ENCODE results near the gene CHD9.

The CHD9 gene

DNA sequence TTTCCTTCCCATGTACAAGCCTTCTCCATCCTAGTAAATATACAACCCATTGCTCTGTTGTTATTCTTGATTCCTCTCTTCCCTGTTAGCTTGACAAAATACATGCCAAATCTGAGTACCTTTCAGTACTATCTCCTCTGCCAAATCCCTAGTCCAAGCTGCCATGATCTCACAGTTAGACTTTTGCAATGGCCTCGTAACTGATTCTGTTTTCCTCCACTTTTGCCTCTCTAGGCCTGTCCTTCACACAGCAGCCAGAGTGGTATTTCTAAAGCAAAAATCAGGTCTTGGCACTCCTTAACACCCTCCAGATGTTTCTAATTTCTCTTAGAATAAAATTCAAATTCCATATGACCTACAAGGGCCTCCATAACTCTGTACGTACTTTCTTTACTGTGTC is 226.5 kb downstream of the CHD9 start:
- H3K9me2 ChIP-seq (replicated peaks; ENCODE audit: low read depth, low read length) = no peaks in the 10 kb centered on the region
- H3K79me2 ChIP-seq (ENCODE audit: insufficient read depth, low read length) = no peaks in the 10 kb centered on the region
- peaks cover 74% of the 10 kb centered on the region for H3K36me3 ChIP-seq (ENCODE audit: insufficient read depth, low read length)
- H3K27me3 ChIP-seq (ENCODE audit: insufficient read depth, low read length, poor library complexity, severe bottlenecking) = no peaks in the 10 kb centered on the region
- H3F3A ChIP-seq (ENCODE audit: low read depth) = no peaks in the 10 kb centered on the region; the same call in 1 of the 2 replicates
- H3K4me1 ChIP-seq (ENCODE audit: insufficient read depth, low read length, poor library complexity, severe bottlenecking) = peaks cover 5% of the 10 kb centered on the region
- peaks cover 6% of the 10 kb centered on the region for H4K20me1 ChIP-seq (ENCODE audit: insufficient read depth, low read length, poor library complexity, severe bottlenecking)
- no peak overlapping the region for H2AFZ ChIP-seq (ENCODE audit: low read length)
- H3K9me3 ChIP-seq (ENCODE audit: insufficient read depth, low read depth, low read length) = no peaks in the 10 kb centered on the region
- H3K9ac ChIP-seq (ENCODE audit: low read depth, low read length, poor library complexity, severe bottlenecking) = no peak overlapping the region
- no peak for TF ChIP-seq EZH2phosphoT487 (IDR thresholded peaks at IDR 0.05; ENCODE audit: borderline replicate concordance)
- TF ChIP-seq, protein P1, sequence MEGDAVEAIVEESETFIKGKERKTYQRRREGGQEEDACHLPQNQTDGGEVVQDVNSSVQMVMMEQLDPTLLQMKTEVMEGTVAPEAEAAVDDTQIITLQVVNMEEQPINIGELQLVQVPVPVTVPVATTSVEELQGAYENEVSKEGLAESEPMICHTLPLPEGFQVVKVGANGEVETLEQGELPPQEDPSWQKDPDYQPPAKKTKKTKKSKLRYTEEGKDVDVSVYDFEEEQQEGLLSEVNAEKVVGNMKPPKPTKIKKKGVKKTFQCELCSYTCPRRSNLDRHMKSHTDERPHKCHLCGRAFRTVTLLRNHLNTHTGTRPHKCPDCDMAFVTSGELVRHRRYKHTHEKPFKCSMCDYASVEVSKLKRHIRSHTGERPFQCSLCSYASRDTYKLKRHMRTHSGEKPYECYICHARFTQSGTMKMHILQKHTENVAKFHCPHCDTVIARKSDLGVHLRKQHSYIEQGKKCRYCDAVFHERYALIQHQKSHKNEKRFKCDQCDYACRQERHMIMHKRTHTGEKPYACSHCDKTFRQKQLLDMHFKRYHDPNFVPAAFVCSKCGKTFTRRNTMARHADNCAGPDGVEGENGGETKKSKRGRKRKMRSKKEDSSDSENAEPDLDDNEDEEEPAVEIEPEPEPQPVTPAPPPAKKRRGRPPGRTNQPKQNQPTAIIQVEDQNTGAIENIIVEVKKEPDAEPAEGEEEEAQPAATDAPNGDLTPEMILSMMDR (conservative IDR thresholded peaks at IDR 0.05; ENCODE audit: low read length) = no peak
- no peak overlapping the region for H3K4me2 ChIP-seq (ENCODE audit: low read depth, low read length, poor library complexity, severe bottlenecking)
- H3K4me3 ChIP-seq (ENCODE audit: low read length, poor library complexity, severe bottlenecking) = no peak overlapping the region

- peaks cover 74% of the 10 kb centered on the region for H3K36me3 ChIP-seq (ENCODE audit: insufficient read depth, low read length)
Observed at GRCh38 chr16:53281859-53282258, 227.1 kb downstream of the CHD9 start.

GRCh38 chr16:53282328-53282727 is 227.5 kb downstream of the CHD9 start:
- peaks cover 6% of the 10 kb centered on the region for H4K20me1 ChIP-seq (ENCODE audit: insufficient read depth, low read length, poor library complexity, severe bottlenecking)
- peaks cover 74% of the 10 kb centered on the region for H3K36me3 ChIP-seq (ENCODE audit: insufficient read depth, low read length)
- no peak overlapping the region for H3K4me2 ChIP-seq (ENCODE audit: low read depth, low read length, poor library complexity, severe bottlenecking)
- no peaks in the 10 kb centered on the region for H3K79me2 ChIP-seq (ENCODE audit: insufficient read depth, low read length)
- no peak overlapping the region for H3K9ac ChIP-seq (ENCODE audit: low read depth, low read length, poor library complexity, severe bottlenecking)
- no peak for TF ChIP-seq EZH2phosphoT487 (IDR thresholded peaks at IDR 0.05; ENCODE audit: borderline replicate concordance)
- TF ChIP-seq, protein P1 (conservative IDR thresholded peaks at IDR 0.05; ENCODE audit: low read length) = no peak
- H3F3A ChIP-seq (ENCODE audit: low read depth) = no peaks in the 10 kb centered on the region; the same call in 1 of the 2 replicates
- no peak overlapping the region for H2AFZ ChIP-seq (ENCODE audit: low read length)
- H3K4me3 ChIP-seq (ENCODE audit: low read length, poor library complexity, severe bottlenecking) = no peak overlapping the region
- H3K27me3 ChIP-seq (ENCODE audit: insufficient read depth, low read length, poor library complexity, severe bottlenecking) = no peaks in the 10 kb centered on the region
- no peaks in the 10 kb centered on the region for H3K9me2 ChIP-seq (replicated peaks; ENCODE audit: low read depth, low read length)
- no peaks in the 10 kb centered on the region for H3K9me3 ChIP-seq (ENCODE audit: insufficient read depth, low read depth, low read length)
- peaks cover 5% of the 10 kb centered on the region for H3K4me1 ChIP-seq (ENCODE audit: insufficient read depth, low read length, poor library complexity, severe bottlenecking)

More at GRCh38 chr16:53281859-53282258, 227.1 kb downstream of the CHD9 start:
- H2AFZ ChIP-seq (ENCODE audit: low read length) = no peak overlapping the region
- H3K4me1 ChIP-seq (ENCODE audit: insufficient read depth, low read length, poor library complexity, severe bottlenecking) = peaks cover 5% of the 10 kb centered on the region
- no peak overlapping the region for H3K4me3 ChIP-seq (ENCODE audit: low read length, poor library complexity, severe bottlenecking)
- no peak overlapping the region for H3K4me2 ChIP-seq (ENCODE audit: low read depth, low read length, poor library complexity, severe bottlenecking)
- H3K27me3 ChIP-seq (ENCODE audit: insufficient read depth, low read length, poor library complexity, severe bottlenecking) = no peaks in the 10 kb centered on the region
- H3F3A ChIP-seq (ENCODE audit: low read depth) = no peaks in the 10 kb centered on the region; the same call in 1 of the 2 replicates
- no peaks in the 10 kb centered on the region for H3K9me3 ChIP-seq (ENCODE audit: insufficient read depth, low read depth, low read length)
- peaks cover 6% of the 10 kb centered on the region for H4K20me1 ChIP-seq (ENCODE audit: insufficient read depth, low read length, poor library complexity, severe bottlenecking)
- TF ChIP-seq, protein P1 (conservative IDR thresholded peaks at IDR 0.05; ENCODE audit: low read length) = no peak
- no peak overlapping the region for H3K9ac ChIP-seq (ENCODE audit: low read depth, low read length, poor library complexity, severe bottlenecking)
- H3K9me2 ChIP-seq (replicated peaks; ENCODE audit: low read depth, low read length) = no peaks in the 10 kb centered on the region
- H3K79me2 ChIP-seq (ENCODE audit: insufficient read depth, low read length) = no peaks in the 10 kb centered on the region
